Brain microvascular endothelial cell (primary cell): Measurements from ENCODE around the gene ADARB2.

Experiments used
- DNase-seq: peaks from one replicate; pipeline ENCODE4 v3.0.0-alpha.2; 2020
- H3K27ac ChIP-seq: fragments of 250-450 bp; sonication (Bioruptor Pico); 2 replicates; pipeline ENCODE4 v1.5.1; 2020; ENCODE audit warnings: mild to moderate bottlenecking, moderate library complexity
- H3K27me3 ChIP-seq: fragments of 250-450 bp; sonication (Bioruptor Pico); replicated peaks from 2 replicates; pipeline ENCODE4 v1.5.1; 2020; ENCODE audit warnings: mild to moderate bottlenecking
- H3K36me3 ChIP-seq: fragments of 250-450 bp; sonication (Bioruptor Pico); replicated peaks from 2 replicates; pipeline ENCODE4 v1.5.1; 2020; ENCODE audit warnings: mild to moderate bottlenecking
- H3K4me3 ChIP-seq: 2 replicates; pipeline ENCODE4 v1.5.1; 2011; ENCODE audit warnings: low read depth, mild to moderate bottlenecking, control low read depth, low read length, moderate library complexity
- in situ Hi-C: cut with HindIII; loops from 2 replicates; pipeline ENCODE4 v1.10.0; 2017; ENCODE audit warnings: low sequenced_read_pairs, low pct_ligation_motif_present
- TF ChIP-seq, protein P1 (sequence below): IDR thresholded peaks from 2 replicates; pipeline ENCODE4 v1.5.1; 2011; ENCODE audit warnings: low read depth, mild to moderate bottlenecking, moderate library complexity, low read length, control low read depth, inconsistent platforms; ENCODE audit errors: missing control alignments

Gene ADARB2

DNA sequence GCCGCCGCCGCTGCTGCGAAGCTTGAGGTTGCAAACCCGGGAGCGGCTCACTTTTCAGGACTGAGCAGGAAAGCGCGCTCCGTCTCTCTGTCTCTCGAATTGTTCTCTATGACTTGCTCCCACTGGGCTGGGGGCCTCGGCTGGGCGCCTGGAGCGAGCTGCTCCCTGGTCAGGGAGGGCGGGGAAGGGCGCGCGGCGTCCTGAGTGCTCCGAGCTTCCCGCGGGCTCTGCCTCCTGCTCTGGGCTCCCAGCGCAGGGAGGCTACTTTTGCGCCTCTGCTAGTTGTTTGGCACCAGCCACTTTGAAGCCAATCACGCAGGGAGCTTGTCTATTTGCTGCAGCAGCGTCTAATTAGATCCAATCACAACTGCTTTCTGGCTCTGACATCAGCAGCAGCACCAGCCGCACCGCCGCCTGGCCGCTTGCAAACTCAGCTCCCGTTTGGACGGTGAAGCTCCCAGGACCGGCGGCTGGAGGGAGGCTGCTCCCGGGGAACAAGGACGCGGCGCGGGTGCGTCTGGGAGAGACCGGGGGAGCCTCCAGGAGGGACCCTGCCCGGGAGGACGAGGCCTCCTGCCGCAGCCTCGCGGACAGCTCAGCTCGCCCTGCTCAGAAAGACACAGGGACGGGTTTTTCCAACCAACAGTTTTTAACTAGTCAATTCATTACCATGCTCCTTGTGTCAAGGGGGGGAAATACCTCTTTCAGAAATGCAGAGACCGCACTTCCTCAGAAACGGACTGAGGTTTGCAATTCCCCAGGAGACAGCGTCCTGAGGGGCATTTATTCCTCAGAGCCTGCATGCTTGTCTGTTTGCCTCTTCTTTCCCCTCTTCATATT is at the start of gene ADARB2:
TSS of gene ADARB2 (minus strand) at position 304 of the 840 bp plus-strand sequence.
- Histone ChIP-seq H3K27ac (no peak within 1 kb of the TSS), H3K4me3 (no peak within 1 kb of the TSS), H3K27me3 (peaks cover 16% of the 10 kb centered on the region), H3K36me3 (no peaks in the 10 kb centered on the region)
- in situ Hi-C loops, result no loop called here
- TF ChIP-seq, protein P1, sequence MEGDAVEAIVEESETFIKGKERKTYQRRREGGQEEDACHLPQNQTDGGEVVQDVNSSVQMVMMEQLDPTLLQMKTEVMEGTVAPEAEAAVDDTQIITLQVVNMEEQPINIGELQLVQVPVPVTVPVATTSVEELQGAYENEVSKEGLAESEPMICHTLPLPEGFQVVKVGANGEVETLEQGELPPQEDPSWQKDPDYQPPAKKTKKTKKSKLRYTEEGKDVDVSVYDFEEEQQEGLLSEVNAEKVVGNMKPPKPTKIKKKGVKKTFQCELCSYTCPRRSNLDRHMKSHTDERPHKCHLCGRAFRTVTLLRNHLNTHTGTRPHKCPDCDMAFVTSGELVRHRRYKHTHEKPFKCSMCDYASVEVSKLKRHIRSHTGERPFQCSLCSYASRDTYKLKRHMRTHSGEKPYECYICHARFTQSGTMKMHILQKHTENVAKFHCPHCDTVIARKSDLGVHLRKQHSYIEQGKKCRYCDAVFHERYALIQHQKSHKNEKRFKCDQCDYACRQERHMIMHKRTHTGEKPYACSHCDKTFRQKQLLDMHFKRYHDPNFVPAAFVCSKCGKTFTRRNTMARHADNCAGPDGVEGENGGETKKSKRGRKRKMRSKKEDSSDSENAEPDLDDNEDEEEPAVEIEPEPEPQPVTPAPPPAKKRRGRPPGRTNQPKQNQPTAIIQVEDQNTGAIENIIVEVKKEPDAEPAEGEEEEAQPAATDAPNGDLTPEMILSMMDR, result no peak
- DNase-seq, result peak; percentile 1

DNA sequence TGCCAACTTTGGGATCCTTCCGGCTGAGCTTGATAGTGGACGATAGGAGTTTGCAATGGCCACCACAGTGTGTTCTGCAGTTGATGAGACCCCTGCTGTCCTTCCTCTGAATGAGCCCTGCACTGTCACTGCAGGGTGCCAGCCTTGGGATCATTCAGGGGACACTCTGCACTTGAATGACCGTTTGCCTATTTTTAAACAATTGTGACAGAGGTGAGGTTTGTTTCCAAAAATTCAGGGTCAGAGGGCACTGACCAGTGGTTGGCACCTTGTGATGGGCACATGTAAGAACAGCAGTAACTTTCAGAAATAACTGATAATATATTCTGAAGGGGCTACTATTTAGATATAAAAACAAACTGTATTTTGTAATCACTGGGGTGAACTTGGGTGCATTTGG is 48.5 kb upstream of the ADARB2 start:
- in situ Hi-C loops, result no loop called here
- TF ChIP-seq, protein P1, result no peak

DNA sequence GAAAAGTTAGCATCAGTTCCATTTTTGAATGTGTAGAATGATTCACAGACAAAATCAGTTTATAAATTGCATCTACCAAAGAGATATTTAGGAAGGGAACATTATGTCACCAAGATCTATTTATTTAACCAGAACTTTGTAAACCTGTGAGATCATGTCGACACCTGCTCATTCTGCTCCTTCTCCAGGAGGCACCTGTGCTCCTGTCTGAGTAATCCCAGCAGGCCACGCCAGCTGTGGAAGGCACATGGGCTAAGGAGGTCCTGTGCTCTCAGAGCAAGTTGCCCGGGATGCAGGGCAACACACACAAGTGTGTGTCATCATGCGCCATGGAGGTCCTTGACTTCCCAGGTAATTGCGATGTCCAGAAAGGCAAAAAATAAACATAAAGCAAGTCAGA is 45.5 kb upstream of the ADARB2 start:
- TF ChIP-seq, protein P1, result no peak
- Histone ChIP-seq H3K27me3 (no peaks in the 10 kb centered on the region), H3K27ac (no peak overlapping the region), H3K36me3 (no peaks in the 10 kb centered on the region), H3K4me3 (no peak overlapping the region)
- no peak for DNase-seq
- in situ Hi-C loops, result no loop called here

More for the DNA sequence above, 48.5 kb upstream of the ADARB2 start:
- DNase-seq, result no peak
- H3K27ac ChIP-seq, result no peak overlapping the region
- H3K27me3 ChIP-seq, result no peaks in the 10 kb centered on the region
- H3K4me3 ChIP-seq, result no peak overlapping the region
- no peaks in the 10 kb centered on the region for H3K36me3 ChIP-seq

DNA sequence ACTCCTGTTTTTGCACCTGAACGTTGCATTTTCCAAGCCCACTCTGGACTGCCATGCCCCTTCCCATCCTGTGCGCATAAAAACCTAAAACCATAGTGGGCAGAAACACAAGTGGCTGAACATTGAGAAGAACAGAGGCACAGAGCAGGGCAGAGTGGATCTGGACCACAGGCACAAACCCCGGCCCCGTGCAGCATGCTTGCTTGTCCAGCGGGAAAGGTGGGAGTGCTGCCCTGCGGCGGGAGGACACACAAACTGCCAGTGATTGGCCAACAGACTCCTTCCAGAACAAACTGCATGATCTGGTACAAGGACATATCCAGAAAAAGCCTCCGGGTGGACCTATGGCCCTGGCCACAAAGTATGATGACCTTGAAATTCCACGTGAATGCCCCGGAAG is 42.5 kb upstream of the ADARB2 start:
- no peak overlapping the region for H3K27ac ChIP-seq
- no peak overlapping the region for H3K4me3 ChIP-seq
- H3K36me3 ChIP-seq, result no peaks in the 10 kb centered on the region
- no peaks in the 10 kb centered on the region for H3K27me3 ChIP-seq
- no peak for DNase-seq
- in situ Hi-C loops, result no loop called here
- TF ChIP-seq, protein P1, result no peak

DNA sequence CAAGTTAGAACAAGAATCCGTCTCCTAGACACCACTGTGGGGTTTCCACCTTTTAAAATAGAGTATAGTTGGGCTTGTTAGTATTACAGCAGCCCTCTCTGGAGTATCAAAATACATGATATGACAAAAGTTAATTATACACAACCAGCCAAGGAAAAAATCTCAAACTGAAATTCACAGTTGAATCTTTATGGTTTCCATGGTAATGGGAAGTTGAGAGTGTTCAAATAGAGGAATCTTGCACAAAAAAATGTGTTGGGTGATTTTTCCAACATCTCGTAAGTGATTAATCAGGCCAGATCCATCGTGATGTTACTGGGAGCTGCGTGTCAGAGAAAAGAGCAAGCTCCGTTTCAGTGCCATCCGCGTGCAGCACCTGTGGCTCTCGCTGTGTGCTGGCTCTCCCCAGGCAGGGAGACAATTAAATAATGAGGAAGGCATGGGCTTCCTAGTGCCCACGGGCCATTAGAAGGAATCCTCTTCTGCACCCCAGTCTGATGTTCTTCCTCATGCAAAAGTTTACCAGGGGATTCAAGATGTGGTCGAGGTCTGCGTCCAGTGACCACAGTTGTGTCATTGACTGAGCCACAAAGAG is 41.1 kb upstream of the ADARB2 start:
- Histone ChIP-seq H3K36me3 (no peaks in the 10 kb centered on the region), H3K27me3 (no peaks in the 10 kb centered on the region), H3K27ac (no peak overlapping the region), H3K4me3 (no peak overlapping the region)
- TF ChIP-seq, protein P1, result no peak
- DNase-seq, result no peak
- in situ Hi-C loops, result no loop called here
